Vagina (tissue), 2 donors: ENCODE data around the gene SLMAP.

ENCODE experiments used
- POLR2A ChIP-seq, 2 donors: fragments of 450-650 bp; IDR thresholded peaks; one replicate each; pipeline ENCODE4 v1.6.1; 2017; ENCODE audit warnings: antibody characterized with exemption in 2 of 2, mild to moderate bottlenecking in 2 of 2, moderate library complexity in 2 of 2
- TF ChIP-seq, protein P1 (sequence below), 3 experiments: fragments of 450-650 bp in 2 of 3; fragments of 200-600 bp in 1 of 3; sonication (generic) in 1 of 3; IDR thresholded peaks; one replicate each; pipeline ENCODE4 v1.5.1; 2017 to 2019; ENCODE audit warnings: antibody characterized with exemption in 3 of 3, mild to moderate bottlenecking in 2 of 3, moderate library complexity in 2 of 3

DNA sequence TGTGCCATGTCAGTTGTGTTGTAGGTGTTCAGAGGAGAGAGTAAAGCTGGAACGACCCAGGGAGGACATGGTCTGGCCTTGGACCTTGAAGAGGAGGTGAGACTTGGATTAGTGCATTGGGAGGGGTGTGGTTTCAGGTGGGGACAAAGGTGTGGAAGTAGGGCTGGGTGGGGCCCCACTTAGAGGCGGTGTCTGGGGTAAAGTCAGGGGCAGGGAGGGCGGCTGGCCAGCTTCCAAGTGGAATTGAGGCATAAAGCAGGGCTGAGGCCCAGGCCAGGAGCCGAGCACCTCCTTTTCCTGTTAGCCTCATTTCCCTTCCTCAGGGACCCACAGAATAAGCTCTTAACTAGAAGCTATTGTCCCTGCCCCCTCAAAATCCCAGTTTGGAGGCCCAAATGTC is 215.9 kb downstream of the SLMAP start:
- no peak for TF ChIP-seq POLR2A (IDR thresholded peaks at IDR 0.05)
- TF ChIP-seq, protein P1, sequence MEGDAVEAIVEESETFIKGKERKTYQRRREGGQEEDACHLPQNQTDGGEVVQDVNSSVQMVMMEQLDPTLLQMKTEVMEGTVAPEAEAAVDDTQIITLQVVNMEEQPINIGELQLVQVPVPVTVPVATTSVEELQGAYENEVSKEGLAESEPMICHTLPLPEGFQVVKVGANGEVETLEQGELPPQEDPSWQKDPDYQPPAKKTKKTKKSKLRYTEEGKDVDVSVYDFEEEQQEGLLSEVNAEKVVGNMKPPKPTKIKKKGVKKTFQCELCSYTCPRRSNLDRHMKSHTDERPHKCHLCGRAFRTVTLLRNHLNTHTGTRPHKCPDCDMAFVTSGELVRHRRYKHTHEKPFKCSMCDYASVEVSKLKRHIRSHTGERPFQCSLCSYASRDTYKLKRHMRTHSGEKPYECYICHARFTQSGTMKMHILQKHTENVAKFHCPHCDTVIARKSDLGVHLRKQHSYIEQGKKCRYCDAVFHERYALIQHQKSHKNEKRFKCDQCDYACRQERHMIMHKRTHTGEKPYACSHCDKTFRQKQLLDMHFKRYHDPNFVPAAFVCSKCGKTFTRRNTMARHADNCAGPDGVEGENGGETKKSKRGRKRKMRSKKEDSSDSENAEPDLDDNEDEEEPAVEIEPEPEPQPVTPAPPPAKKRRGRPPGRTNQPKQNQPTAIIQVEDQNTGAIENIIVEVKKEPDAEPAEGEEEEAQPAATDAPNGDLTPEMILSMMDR (IDR thresholded peaks at IDR 0.05) = no peak
